Activated T-cell treated with anti-CD3 and anti-CD28 coated beads for 1 hour (primary cell): ENCODE results near the gene ISYNA1.

ENCODE experiments used
- DNase-seq: peaks from one replicate; pipeline ENCODE4 v3.0.0-alpha.2; 2020; ENCODE audit warnings: low read depth

ISYNA1 gene

DNA sequence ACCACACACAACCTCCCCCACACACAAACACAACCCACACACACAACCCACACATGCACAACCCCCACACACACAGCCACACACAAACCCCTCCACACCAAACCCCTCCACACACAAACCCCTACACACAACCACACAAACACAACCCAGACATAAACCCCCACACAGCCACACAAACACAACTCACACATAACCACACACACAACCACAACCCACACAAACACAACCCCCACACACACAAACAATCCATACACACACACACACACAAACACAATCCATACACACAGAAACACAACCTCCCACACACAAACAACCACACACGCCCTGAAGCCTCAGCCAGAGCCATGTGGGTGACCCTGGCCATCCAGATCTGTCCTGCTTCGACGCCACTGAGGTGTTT, 30.0 kb upstream of the ISYNA1 start:
- no peak for DNase-seq

DNA sequence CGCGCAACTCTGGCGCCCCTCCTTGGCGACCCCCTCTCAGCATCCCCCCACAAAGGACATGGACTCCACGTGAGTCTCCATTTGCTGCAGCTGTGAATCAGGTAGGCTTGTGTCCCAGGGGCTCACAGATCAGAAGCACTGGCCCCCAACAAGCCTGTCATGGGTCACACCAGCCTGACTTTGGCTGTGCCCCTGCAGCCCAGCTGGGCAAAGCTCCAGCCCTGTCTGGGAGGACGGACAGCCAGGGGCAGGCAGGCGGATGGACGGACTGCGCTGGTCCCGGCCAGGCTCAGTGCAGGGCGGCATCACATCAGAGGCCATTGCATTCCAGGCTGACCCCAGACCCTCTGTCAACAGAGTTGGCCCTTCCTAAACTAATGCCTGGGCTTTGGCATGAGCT, 28.4 kb upstream of the ISYNA1 start:
- no peak for DNase-seq

DNA sequence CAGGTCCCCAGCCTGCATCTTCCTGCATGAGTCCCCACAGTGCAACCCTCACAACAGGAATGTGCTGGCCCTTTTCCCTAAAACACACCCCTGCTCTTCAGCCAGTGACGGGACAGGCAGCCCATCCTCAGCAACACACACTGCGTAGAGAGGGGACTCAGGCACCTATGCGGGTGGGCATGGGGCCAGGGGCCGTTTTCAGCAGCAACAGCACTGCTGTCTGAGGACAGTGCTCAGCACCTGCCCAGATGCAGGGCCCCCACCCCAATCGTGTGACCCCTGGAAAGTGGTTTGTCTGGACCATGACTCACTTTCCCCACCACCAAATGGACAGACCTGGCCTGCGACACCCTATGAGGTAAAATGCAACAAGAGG, 28.0 kb upstream of the ISYNA1 start:
- no peak for DNase-seq

DNA sequence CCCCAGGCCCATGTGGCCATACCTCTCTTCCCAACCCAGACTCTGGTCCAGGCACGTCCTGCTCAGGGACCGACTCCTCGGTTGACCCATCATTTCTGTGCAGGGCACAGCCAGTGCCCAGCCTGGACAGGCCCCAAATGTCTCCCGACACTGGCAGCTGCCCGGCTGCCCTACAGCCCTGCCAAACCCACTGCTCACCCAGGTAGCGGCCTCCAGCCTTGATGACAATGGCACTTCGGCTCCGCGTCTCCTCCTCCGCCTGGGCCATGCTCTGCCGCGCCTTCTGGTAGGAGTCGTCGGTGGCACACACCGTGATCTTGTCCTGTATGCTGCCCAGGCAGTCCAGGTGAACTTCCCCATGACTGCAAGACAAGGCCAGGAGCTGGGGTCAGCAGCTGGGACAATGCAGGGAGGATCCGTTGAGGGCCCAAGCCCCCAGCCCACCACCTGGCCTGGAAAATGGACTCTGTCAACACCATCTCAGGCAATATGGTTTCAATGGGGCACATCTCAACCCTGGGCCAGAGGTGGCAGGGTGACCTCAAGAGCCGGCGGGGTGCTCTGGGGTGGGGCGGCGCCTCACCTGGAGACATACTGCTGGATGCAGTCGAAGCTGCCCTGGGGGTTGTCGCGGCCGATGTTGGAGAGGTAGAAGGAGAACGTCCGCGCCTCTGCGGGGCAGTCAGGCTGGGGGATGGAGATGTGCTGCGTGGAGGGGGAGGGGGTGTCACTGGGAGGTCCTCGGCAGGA, 27.5 kb upstream of the ISYNA1 start:
- no peak for DNase-seq

DNA sequence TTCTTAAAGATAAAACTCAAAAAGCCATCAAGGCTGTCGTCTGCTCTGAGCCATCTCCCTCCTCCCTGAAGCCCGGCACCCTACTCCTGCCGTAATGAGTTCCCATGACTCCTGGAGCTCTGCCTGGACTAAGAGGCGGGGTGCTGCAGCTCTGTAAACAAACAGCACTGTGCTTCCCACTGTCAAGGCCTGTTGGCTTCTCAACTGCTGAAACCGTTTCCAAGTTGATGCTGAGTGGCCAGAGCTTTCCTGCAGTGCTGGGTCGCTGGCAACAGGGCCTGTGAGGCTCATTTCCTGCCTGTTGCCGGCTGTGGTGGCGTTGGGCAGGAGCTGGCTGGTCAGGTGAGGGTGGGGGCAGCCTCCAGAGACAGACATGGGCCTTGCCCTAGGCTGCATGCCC, 26.7 kb upstream of the ISYNA1 start:
- DNase-seq: no peak

DNA sequence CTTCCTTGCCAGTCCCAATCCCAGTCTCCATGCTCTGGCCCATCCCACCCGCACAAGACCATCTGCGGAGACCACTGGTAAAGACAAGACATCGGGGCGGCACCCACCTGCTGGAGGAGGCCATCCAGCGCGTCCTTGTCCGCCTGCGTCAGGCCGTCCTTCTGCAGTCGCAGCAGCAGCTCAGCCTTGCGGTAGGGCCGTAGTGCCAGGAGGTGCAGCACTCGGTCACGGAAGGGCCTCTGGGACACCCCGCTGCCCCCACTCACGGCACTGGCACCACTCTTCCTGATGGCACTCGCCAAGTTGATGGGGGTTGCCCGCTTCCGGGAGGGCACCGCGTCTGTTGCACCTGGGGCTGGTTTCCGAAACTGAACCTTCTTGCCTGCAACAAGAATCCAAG, 23.5 kb upstream of the ISYNA1 start:
- DNase-seq: no peak

DNA sequence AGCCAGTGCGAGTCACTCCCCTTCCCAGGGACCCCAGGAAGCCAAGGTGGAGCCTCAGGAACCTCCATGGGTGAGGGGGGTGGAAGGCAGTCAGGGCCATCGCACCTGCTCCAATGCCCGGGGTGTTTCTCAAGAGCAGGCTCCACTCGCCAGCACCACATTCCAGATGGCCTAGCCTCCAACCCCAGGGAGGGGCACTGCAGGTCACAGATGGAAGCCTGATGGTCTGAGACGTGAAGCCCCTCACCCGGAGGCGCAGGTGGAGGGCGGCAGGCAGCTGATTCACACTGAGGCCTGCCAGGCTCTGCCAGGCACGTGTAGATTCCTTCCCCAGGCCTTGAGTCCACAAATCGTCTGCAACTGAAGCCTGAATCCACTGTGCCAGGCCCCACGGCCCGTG, 23.0 kb upstream of the ISYNA1 start:
- no peak for DNase-seq

DNA sequence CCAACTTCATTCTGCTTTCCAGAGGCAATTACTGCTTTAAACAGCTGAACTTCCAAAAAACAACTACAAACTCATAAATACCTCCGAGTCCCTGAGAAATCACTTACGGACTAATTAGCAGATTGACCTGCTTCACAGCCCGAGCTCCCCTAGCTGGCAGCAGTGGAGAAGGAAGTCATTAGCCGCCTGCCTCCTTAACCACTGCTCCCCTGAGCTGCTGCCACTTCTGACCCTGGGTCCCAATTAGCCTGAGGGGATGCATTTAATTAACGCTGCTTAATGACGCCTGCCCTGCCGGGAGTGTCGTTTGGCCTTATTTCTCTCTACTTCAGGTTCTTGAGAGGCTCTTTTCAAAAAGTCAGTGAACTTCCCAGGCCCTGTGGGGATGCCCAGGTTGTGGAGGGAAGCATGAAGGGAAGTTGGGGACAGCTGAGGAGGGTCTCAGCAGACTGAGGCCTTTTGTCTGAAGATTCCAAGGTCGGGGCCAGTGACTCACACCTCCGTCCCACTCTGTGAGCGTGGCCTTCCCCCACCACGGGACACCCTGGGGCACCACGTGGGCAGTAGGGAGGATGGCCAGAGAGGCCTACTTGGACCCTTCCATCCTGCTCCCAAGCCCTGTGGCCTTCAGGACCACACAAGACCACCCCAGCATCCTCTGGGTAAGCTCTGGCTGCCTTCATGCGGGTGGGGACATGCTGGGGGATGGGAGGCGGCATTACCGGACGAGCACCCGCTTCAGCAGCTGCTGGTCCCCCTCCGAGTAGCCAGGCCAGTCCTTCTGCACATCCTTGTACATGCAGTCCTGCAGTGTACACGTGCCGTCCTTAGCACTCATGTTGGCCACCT, 19.8 kb upstream of the ISYNA1 start:
- DNase-seq: no peak

DNA sequence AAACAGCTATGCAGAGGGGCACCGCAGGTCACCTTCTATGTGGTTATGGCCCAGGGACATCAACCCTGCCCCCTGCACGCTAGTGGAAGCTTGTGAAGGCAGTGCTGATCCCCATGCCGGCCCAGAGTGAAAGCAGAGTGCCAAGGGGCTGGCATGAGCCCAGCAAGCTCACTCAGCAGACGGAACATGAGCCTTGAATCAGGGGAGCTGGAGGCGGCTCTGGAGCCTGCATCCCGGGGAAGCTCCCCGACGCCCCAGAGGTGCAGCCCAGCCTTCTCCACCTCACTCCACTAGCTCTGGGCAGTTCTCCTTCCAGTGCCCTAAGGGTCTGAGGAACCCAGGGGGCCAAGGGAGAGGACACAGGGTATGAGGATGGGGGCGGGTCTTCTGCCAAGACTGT, 19.0 kb upstream of the ISYNA1 start:
- DNase-seq: no peak

DNA sequence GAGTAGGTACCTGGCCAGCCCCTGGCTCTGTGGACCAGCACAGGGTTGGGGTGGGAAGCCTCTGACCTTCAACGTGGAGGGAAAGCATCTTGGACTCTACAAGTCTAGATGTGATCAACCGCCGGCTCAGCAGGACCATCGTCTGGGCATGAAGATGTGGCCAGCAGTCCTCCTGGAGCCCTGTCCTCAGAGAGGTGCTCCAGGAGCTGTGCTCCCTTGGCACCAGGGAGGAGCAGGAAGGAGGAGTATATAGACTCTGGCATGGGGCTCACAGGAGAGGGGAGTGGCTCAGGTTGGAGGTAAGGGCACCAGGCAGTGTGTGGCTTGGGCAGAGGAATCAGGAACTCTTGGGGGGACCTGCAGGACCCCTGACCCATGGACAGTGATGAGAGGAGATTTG, 18.3 kb upstream of the ISYNA1 start:
- DNase-seq: no peak

DNA sequence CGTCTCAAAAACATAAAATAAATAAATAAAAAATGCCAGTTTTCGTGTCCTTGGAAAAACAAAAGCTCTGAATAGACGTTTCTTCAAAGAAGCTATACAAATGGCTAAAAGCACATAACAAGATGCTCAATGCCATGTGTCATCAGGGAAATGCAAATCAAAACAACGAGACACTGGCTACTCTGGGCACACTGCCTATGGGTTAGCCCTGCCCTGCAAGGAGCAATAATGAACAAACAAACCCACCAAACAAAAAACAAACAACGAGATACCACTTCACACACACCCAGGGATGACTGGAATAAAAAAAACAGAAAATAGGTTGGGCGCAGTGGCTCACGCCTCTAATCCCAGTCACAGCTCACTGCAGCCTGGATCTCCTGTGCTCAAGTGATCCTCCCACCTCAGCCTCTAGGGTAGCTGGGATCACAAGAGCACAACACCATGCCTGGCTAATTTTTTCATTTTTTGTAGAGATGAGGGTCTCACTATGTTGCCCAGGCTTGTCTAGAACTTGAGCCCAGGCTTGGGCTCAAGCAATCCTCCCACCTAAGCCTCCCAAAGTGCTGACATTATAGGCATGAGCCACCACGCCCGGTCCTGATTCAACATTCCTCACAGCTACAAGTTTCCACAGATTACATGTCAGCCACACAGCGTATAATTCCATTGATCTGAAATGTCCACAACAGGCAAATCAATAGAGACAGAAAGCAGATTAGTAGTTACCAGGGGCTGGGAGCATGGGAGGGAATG, 15.5 kb upstream of the ISYNA1 start:
- DNase-seq: no peak

DNA sequence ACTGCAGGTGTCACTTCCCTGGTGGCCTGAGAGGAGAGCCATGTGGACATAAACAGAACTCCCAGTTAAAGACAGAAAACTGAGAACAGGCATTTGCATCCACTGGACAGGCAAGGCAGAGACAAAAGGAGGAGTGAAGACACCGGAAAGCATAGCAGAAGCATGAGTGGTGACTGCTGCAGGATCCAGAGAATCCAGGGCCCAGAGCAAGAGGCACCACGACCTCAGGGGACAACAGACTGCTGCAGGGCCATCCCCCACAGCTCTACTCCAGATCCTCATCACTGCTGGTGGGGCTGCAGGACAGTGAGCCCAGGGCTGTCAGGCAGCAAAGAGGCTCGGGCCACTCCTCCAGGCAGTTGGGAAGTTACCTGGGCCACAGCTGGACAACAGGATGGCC, 14.5 kb upstream of the ISYNA1 start:
- DNase-seq: no peak

DNA sequence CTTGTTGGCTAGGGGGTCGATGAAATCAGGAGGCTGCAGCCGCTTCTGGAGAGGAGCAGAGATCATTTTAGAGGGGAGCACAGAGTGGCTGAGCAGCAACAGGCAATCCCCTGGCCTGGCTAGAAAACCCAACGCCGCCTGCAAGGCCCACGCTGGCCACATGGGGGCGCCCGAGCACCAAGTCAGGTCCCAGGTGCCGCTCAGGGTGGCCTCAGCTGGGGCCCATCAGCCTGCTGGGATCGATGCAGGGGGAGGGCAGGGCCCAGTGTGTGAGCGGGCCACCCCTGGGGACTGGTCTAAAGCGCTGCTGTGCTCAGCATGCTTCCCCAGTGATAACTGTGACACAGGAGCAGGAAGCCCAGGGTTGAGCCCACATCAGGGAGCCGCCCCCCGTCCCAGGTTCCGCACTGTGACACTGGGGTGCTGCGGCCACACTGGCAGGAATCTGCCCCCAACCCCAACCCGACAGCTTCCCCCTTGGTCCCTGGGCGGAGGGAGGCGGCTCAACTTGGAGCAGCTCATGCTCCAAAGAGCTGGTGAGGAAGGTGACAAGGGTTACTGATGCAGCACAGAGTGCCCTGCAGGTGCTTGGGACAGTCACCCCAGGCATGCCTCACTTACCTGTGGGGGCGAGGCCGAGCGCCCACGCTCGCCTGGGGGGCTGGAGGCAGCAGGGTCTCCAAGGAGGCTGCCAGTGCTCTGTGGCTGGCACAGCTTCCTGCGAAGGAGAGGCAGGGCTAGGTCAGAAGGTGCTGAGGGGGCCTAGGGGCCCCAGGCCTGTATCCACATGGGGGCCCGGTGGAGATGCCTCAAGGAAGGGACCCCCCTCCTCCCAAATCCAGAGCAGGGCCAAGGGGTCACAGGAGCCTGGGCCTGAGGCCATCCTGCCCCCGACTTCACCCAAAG, 13.3 kb upstream of the ISYNA1 start:
- peak; percentile 91 for DNase-seq

DNA sequence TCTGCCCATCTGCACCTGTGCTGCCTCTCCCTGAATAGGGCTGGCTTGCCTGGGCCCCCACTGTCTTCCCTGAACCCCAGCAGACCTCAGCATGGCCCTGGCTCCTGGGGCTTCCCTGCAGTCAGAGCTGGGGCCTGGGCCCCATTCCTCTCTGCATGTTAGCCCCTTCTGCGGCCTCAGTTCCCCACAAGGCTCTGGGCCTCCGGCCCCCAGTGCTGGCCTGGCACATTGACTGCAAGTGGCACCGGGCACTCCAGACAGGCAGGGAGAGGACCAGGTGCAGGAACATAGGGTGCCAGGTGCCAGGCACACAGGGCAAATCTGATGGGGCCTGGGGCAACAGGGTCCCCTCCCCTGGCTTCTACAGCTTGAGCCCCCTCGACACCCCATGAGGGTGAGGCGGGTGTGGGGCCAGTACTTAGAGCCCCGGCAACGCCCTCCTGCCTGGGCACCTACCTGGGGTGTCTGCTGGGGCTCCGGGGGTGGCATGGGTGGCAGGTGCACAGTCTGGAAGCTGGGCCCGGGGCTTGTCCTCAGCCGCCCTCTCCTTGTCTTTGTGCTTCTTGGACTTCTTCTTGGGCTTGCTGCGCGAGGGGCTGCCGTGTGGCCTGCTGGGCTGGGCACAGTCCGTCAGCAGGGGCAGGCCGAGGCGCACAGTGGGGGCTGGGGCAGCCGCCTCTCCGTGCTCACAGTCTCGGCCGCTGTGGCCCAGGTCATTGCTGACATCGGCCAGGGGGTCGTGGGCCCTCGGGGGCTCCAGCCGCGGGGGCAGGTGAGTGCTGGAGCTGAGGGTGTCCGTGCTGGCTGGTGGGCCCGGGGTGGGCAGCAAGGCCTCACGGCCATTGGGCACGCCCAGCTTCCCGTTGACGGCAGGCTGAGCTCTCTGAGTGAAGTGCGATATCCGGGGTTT, 12.3 kb upstream of the ISYNA1 start:
- DNase-seq: no peak

DNA sequence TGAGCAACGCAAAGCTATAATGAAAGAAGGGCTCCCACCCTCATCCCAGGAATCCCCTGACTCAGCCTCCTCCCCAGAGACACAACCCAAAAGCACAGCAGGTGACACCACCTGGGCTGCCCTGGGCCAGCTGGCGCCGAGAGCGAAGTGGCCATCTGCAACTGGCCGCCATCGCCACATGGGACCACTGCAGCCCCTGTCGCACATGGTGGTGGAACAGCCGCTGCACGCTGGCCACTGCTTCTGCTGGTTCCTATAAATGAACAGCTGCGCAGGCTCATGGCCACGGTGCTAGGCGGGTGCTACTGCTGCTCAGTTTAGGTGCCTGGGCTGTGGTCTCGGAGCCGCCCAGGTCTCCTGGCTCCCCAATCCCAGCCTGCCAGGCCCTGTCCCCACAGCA, 11.6 kb upstream of the ISYNA1 start:
- DNase-seq: no peak

DNA sequence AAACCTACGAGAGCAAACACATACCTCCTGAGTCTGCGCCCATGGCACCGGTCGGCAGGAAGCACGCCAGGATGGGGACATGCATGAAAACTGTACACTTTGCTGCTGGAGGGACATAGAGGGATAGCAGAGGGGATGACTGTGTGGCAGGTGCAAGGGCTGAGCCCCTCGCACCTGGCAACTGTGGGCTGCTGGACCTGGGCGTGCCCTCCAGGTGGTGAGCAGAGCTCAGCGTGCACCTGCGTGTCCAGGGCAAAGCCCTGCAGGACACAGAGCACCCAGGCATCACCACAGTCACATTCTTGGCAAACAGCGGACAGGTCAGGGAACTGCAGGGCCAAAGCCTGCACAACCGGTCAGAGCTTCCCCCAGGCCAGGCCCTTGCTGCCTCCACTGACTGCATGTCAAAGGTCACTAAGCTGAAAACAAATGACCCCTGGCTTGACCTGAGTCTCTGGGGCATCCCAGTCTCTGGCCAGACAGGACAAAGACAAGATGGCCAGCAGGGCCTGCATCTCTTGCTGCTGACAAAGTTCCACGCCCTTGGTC, 9.0 kb upstream of the ISYNA1 start:
- no peak for DNase-seq

DNA sequence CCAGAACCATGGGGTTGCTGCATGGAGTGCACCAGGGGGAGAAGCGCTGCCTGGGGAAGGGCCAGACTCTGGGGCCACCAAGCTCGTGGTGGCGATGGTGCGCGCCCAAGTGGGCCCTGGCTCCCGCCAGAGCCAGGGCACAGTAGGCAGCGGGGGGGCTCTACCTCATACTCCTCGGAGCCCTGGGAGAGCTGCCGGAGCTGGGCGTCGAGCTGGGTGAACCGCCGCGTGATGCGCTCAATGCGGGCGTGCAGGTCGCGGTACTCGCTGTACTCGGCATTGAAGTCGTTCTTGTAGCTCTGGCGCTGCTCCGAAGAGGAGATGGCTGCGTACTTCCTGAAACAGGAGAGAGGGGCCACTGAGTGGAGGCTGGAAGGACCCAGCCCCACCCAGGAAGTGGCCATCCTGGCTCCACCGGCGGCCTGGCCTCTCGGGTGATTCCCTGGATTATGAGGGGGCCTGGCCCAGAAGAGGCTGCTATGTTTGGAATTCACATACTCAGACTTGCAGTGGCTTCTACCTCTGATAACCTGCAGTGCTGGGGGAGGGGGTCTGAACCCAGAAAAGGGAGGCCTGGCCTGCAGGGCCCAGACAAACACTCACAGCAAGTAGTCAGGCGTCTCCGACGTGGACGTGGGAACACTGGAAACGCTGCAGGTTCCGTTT, 8.3 kb upstream of the ISYNA1 start:
- no peak for DNase-seq

DNA sequence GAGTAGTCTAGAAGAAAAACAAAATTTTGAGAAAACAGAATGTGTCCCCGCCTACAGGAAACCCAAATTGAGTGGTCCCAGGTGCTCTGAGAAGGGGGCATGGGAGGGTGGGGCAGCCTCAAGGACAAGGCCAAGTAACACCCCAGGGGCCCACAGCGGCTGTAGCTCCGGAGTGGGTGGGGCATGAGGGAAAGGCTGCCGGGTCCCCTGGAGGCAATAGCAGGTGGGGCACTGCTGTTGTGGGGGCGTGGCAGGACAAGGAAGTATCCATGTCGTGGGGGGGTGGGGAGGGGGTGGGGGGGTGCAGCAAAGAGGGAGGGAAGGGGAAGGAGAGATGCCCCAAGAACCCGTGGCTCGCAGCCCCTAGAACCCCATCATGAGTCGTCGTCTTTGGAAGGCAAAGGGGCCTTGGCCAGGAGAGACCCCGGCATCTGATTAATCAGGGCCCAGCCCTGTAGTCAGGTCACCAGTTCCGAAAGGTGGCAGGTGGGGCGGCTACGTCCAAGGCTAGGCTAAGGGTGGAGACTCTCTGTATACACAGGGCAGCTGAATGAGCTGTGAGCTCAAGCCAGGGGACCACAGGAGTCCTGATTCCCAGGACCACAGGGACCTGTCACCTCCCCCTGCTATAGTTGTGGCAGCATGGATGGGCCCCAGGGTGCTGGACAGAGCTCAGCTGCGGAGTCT, 7.5 kb upstream of the ISYNA1 start:
- no peak for DNase-seq

DNA sequence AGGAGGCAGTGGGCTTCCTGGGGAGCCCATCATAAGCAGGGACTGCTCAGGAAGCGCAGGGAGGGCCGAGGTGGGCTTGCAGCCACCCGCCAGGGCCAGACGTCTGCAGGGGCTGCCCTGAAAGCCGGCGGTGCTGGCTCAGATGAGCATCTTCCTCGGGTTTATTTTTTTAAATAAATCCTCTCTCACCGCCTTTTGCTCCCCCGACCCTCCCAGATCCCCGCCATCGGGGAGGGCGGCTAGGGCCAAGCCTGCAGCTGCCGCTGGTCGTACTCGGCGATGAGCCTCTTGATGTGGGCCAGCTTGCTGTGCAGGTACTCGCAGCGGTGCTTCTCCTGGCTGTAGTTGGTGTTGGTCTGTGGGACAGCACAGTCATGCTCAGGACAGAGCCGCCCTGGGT, 6.6 kb upstream of the ISYNA1 start:
- no peak for DNase-seq
